HG03060 (cell line): ENCODE results near the gene NDUFA6.
"Not testable (repeated sequence)": the region's sequence is repeated elsewhere in the genome, so short reads cannot be mapped to it uniquely, and the experiment has no call there.

Experiments
- ATAC-seq: cut with Tn5 transposase; IDR thresholded peaks from one replicate; pipeline ENCODE4 v1.9.1; 2021; ENCODE audit warnings: low read depth, moderate number of reproducible peaks; ENCODE audit not compliant: unreplicated experiment

NDUFA6 gene

DNA sequence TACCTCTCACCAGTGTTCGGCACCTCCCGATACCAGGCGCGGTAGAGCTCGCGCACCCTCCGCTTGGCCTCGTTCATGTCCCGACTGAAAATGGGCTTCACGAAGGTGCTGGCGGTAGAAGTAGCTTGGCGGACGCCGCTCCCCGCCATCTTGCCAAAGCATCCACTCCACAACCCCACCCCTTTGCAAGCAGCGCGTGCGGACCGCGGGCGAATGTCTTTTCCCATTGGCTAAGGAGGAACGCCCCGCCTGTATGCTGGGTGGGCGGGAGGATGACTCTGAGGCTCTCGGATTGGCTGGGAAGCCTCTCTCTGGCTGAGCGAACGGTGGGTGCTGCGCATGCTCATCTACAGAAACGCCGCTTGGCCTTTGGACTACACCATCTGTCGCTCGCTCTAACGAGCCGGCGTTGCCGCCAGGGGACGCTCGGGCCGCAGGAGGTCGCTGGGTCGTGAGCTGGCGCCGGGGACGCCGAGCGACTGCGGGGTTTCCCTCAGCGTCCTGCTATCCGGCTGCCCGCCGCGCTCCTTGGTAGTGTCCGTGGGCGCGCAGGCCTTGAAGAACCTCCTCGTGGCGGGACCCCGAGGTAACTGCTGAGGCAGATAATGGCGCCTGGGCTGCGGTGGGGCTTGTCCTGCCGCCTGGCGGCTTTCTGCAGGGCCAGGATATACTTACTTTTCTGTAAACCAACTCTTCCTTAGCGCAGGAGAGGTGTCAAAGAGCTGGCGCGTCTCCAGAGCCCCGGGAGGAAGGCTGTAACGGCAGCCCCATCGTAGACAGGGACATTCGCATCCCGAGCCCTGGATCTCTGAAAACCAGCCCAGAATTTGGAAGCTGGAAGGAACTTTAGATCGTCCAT, at the start of gene NDUFA6:
TSS of gene NDUFA6 (minus strand) at position 177 of the 859 bp plus-strand sequence. CDS start at position 149, 28 bp downstream.
- ATAC-seq = peak; percentile 94

DNA sequence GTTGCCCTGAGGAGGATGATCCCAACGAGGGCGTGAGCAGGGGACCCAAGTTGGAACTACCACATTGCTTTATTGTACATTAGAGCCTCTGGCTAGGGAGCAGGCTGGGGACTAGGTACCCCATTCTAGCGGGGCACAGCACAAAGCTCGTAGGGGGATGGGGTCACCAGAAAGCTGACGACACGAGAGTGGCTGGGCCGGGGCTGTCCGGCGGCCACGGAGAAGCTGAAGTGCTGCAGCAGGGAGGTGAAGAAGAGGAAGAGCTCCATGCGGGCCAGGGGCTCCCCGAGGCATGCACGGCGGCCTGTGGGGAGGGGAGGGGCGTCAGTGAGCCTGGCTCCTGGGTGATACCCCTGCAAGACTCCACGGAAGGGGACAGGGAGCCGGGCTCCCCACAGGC, 49.6 kb upstream of the NDUFA6 start:
- not testable (repeated sequence) for ATAC-seq

DNA sequence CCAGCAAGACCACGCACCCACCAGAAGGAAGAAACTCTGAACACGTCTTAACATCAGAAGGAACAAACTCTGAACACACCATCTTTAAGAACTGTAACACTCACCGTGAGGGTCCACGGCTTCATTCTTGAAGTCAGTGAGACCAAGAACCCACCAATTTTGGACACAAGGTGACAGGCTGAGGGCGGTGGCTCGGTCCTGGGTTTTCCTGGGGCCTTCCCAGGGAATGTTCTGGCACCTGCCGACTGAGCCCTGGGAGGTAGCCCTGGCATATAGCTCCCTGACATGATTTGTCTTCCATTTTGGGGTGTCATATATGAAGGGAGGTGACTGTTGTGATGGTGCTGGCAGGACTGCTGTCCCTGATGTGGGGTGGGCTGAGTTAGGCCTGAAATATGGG, 48.9 kb upstream of the NDUFA6 start:
- not testable (repeated sequence) for ATAC-seq

DNA sequence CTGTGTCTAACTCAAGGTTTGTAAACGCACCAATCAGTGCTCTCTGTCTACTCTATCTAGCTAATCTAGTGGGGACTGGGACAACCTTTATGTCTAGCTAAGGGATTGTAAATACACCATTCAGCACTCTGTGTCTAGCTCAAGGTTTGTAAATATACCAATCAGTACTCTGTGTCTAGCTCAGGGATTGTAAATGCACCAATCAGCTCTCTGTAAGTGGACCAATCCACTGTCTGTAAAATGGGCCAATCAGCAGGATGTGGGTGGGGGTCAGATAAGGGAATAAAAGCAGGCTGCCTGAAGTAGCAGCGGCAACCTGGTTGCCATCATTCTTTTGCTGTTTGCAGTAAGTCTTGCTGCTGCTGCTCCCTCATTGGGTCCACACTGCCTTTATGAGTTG, 48.4 kb upstream of the NDUFA6 start:
- no peak for ATAC-seq

DNA sequence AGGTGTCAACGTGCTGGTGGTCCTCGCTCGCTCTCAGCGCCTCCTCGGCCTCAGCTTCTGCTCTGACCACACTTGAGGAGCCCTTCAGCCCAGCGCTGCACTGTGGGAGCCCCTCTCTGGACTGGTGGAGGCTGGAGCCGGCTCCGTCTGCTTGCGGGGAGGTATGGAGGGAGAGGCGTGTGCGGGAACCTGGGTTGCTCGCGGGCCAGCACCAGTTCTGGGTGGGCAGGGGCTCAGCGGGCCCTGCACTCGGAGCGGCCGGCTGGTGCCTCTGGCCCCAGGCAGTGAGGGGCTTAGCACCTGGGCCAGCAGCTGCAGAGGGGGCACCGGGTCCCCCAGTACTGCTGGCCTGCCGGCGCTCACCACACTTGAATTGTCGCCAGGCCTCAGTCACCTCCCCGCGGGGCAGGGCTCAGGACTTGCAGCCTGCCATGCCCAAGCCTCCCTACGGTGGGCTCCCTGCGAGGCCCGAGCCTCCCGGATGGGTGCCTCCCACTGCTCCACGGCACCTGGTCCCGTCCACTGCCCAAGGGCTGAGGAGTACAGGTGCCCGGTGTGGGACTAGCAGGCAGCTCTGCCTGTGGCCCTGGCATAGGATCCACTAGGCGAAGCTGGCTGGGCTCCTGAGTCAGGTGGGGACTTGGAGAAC, 47.7 kb upstream of the NDUFA6 start:
- ATAC-seq = no peak

DNA sequence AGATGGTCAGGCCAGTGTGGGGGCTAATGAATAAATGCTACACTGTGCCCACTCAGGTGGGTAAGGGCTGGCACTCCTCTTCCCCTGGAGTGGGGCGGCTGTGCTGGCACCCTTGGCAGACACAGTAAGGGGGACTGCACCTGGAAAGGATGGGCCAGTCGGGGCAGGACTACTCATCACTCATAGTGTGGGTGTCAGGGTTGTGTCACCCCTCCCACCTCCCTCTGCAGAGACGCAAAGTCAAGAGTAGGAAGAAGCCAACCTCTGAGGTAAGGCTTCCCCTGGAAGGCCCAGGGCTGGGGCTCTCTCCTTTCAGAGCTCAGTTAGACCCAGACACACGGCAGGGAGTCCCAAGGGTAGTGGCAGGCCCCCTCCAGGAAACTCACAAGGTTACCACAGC, 45.1 kb upstream of the NDUFA6 start:
- ATAC-seq = not testable (repeated sequence)

DNA sequence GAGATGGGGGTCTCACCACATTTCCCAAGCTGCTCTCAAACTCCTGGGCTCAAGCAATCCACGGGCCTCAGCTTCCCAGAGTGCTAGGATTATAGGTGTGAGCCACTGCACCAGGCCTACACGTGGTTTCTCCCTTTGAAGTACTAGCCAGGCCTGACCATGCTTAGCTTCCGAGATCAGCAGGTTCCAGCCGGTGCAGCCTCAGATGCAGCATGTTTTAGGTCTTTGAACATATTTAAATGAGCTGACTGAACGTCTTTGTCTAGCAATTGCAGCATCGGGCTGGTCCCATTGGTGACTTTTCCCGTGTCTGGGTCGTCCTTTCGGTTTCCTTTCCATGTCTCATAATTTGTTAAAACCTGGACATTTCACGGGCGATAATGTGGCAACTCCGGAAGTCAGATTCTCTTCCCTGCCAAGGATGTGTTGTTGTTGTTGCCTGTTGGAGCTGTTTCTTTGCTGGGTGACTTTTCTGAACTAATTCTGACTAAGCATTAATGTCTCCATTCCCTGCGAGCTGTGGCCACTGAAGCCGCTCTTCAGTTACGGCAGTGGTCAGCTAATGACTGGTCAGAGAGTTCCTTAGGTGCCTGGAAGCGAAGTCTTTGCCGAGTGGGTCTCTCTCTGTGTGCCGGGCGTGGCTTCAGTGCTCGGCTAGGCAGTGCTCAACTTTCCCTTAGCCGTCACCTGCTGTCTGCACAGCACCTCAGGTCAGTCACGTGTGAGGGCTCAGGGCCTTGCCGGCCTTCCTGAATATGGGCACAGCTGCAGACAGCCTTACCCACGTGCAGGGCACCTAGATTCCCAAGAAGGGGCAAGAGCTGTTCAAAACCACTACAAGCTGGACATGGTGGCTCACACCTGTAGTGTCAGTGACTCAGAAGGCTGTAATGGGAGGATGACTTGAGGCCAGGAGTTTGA, 43.8 kb upstream of the NDUFA6 start:
- no peak for ATAC-seq

DNA sequence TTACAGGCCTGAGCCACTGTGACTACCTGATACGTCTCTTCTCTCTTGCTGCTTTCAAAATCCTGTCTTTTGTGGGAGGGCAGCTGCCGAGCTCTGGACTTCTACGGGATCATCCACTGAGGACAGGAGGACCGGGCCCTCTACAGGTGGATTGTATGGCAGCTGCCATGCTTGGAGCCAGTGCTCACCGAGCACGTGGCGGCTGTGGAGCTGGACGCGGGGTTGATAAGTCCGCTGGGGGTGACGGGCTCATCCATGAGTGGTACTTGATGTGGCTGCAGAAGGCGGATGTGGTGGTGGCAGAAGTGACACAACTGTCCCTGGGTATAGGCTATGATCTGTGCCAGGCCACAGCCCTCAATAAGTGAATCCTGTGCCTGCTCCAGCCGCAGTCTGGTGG, 41.9 kb upstream of the NDUFA6 start:
- no peak for ATAC-seq

DNA sequence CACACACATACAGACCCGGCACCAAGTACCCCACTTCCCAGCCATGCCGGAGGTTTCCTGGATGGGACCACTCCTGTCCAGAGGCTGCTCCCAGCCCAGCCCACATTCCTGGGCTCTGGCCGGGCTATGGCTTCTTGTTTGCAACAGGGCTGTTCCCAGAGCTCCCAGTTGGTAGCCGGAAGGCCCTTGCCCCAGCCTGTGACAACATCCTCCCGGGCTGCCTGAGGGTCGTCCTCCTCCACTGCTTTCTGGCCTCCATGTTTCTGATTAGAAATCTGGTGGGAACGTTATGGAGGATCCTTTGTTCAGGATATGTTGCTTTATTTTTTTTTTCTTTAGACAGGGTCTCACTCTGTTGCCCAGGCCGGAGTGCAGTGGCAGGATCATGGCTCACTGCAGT, 41.0 kb upstream of the NDUFA6 start:
- no peak for ATAC-seq

DNA sequence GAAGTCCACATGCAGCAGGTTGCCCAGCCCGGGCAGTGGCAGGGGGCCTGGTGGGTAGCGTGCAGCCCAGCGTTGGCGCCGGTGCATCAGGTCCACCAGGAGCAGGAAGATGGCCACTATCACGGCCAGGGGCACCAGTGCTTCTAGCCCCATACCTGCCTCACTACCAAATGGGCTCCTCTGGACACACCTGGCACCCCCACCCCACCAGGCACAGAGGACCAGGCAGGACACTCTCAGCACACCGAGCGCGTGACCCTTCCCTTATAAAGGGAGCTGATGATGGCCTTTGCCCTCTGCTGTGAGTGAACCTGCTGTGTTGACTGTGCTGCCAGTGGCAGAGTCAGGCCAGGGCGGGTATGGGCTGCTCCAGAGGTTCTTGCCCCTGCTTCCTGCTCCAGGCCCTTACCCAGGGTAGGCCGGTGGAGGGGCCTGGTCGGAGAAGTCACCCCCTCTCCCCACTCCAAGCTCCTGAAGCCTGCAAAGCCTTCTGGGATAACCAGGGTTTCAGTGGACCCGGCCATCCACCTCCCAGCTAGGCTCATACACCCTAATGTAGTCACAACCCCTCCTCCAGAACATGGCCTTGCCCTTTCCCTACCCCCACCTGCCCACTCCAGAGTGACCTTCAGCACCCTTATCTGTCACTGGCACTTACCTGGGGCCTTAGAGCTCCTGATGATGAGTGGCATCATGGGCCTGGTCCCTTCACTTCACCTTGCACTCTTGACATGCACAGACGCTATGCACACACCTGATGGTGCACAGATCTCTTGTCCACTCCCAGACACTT, 40.3 kb upstream of the NDUFA6 start, which contains the start of gene CYP2D6:
TSS of gene CYP2D6 (minus strand) at position 172 of the 793 bp plus-strand sequence. CDS start at position 153, 19 bp downstream.
- not testable (repeated sequence) for ATAC-seq

DNA sequence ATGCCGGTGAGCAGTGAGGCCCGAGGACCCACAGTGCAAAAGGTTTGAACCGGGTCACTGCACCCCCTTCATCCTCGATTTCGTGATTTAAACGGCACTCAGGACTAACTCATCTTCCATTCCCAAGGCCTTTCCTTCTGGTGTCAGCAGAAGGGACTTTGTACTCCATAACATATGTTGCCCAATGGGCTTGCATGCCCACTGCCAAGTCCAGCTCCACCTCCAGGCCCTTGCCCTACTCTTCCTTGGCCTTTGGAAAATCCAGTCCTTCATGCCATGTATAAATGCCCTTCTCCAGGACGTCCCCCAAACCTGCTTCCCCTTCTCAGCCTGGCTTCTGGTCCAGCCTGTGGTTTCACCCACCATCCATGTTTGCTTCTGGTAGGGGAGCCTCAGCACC, 39.6 kb upstream of the NDUFA6 start:
- ATAC-seq = not testable (repeated sequence)

DNA sequence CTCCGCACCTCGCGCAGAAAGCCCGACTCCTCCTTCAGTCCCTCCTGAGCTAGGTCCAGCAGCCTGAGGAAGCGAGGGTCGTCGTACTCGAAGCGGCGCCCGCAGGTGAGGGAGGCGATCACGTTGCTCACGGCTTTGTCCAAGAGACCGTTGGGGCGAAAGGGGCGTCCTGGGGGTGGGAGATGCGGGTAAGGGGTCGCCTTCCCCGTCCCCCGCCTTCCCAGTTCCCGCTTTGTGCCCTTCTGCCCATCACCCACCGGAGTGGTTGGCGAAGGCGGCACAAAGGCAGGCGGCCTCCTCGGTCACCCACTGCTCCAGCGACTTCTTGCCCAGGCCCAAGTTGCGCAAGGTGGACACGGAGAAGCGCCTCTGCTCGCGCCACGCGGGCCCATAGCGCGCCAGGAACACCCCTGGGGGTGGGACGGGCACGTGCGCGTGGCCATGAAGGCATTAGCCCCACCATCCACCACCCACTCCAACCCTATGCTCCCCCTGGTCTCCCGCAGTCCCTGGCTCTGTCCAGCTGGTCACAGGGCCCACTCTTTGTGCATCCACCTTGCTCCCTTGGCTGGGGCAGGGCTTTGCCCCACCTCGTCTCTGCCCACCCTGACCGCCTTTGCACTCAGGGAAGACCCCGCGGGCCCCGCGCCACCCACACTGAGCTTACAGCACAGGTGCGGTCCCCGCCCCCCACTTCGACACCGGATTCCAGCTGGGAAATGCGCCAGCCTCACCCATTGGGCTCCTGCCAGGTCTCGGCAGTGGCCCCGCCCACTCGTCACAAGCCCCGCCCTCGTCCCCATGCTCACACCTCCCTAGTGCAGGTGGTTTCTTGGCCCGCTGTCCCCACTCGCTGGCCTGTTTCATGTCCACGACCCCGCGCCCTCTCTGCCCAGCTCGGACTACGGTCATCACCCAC, 38.5 kb upstream of the NDUFA6 start:
- not testable (repeated sequence) for ATAC-seq

DNA sequence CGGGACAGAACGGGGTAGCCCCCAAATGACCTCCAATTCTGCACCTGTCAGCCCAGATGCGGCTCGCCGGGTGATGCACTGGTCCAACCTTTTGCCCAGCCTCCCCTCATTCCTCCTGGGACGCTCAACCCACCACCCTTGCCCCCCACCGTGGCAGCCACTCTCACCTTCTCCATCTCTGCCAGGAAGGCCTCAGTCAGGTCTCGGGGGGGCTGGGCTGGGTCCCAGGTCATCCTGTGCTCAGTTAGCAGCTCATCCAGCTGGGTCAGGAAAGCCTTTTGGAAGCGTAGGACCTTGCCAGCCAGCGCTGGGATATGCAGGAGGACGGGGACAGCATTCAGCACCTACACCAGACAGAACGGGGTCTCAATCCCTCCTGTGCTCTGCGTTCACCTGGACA, 37.4 kb upstream of the NDUFA6 start:
- not testable (repeated sequence) for ATAC-seq

DNA sequence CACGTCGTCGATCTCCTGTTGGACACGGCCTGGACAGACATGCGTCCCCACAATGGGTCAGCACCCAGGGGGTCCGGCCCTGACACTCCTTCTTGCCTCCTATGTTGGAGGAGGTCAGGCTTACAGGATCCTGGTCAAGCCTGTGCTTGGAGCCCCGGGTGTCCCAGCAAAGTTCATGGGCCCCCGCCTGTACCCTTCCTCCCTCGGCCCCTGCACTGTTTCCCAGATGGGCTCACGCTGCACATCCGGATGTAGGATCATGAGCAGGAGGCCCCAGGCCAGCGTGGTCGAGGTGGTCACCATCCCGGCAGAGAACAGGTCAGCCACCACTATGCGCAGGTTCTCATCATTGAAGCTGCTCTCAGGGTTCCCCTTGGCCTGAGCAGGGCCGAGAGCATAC, 37.0 kb upstream of the NDUFA6 start:
- ATAC-seq = no peak

DNA sequence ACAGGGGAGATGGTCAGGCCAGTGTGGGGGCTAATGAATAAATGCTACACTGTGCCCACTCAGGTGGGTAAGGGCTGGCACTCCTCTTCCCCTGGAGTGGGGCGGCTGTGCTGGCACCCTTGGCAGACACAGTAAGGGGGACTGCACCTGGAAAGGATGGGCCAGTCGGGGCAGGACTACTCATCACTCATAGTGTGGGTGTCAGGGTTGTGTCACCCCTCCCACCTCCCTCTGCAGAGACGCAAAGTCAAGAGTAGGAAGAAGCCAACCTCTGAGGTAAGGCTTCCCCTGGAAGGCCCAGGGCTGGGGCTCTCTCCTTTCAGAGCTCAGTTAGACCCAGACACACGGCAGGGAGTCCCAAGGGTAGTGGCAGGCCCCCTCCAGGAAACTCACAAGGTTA, 33.0 kb upstream of the NDUFA6 start:
- ATAC-seq = not testable (repeated sequence)

DNA sequence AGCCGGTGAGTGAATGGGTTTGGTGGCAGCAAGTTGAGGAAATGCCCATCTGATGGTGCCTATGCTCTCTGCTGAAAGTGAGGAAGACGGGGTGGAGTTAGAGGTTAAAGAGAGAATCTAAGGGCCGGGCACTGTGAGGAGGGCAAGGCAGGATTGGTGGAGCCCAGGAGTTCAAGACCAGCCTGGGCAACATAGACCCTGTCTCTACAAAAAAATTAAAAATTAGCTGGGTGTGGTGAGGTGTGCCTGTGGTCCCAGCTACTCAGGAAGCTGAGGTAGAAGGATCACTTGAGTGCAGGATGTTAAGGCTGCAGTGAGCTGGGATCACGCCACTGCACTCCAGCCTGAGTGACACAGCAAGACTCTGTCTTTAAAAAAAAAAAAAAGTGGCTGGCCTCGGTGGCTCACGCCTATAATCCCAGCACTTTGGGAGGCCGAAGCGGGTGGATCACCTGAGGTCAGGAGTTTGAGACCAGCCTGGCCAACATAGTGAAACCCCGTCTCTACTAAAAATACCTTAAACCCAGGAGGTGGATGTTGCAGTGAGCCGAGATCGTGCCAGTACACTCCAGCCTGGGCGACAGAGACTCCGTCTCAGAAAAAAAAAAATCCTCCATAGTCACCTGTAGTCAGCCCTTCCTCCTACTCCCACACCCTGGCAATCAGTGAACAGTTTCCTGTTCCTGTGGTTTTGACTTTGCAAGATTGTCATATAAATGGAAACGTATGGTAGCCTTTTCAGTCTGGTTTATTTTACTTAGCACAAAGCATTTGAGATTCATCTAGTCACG, 29.9 kb upstream of the NDUFA6 start:
- not testable (repeated sequence) for ATAC-seq

DNA sequence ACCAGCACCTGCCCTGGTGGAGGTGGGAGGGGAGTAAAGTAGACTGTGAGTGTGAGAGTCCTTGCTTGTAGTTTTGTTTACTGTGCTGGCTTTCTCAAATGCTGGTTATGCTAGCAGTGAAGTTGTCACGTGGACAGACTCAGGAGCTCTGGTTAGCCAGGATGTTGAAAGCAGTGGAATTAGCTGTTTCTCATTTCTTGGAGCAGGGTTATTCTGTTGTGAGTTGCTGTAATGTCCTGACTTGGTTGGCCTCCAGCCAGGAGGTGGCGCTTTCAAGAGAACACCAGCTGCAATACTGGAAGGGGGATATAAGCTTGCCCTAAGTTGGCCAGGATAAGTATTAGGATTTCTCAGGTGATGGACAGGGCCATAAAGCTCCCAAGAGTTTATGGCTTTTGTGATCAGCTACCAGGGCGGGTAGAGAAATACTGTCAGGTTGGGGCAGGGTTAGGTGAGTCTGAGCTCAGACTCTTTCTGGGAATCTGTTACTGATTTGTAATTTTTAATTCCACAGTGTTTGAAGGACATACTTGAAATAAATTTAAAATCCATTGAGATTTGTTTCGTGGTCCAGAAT, 26.4 kb upstream of the NDUFA6 start:
- ATAC-seq = no peak

DNA sequence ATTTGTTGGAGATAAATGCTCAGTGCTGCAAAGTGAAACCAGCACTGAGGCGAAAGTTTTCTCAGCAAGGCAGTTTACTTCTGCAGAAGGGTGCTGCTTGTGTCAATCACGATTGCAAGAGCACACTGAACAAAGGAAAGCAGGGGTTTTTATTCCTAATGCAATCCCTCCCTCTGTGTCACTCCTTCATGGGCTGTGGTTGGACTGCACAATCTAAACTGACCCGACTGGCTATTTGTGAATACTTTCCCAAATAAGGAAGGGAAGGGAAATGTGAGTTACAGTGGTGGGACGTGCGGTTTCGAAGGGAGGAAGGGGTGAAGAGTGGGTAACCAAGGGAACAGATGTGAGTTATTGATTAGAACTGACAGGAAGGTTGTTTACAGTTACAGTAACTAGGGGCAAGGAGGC, 24.9 kb upstream of the NDUFA6 start:
- not testable (repeated sequence) for ATAC-seq
